IPS DF 19.7 (cell line): ENCODE results near the gene TP63.
"Not testable (repeated sequence)": the region's sequence is repeated elsewhere in the genome, so short reads cannot be mapped to it uniquely, and the experiment has no call there.

Source experiments
- DNase-seq: peaks from one replicate; pipeline ENCODE4 v3.0.0-alpha.2; 2013; ENCODE audit warnings: low read depth, low spot score

Gene TP63

GRCh38 chr3:189721873-189722665, 90.9 kb downstream of the TP63 start:
- no peak for DNase-seq

- DNase-seq: no peak
These were observed 93.2 kb downstream of the TP63 start for GRCh38 chr3:189724356-189724755.

- DNase-seq: no peak
These were observed 95.1 kb downstream of the TP63 start for GRCh38 chr3:189726277-189726676.

- DNase-seq: no peak
These were observed 96.0 kb downstream of the TP63 start for GRCh38 chr3:189727158-189727557.

GRCh38 chr3:189727898-189728297, 96.7 kb downstream of the TP63 start:
- no peak for DNase-seq

GRCh38 chr3:189728915-189729314, 97.7 kb downstream of the TP63 start:
- no peak for DNase-seq

- DNase-seq: no peak
These were observed 102.9 kb downstream of the TP63 start for GRCh38 chr3:189734061-189734460.

GRCh38 chr3:189735913-189736312, 104.7 kb downstream of the TP63 start:
- DNase-seq: no peak

- DNase-seq: no peak
These were observed 105.9 kb downstream of the TP63 start for GRCh38 chr3:189737071-189737470.

GRCh38 chr3:189737619-189738018, 106.4 kb downstream of the TP63 start:
- DNase-seq: no peak

- DNase-seq: no peak
These were observed 108.2 kb downstream of the TP63 start for GRCh38 chr3:189739378-189739777.

- no peak for DNase-seq
These were observed 109.0 kb downstream of the TP63 start for GRCh38 chr3:189740156-189740555.

GRCh38 chr3:189744235-189744634, 113.0 kb downstream of the TP63 start:
- DNase-seq: no peak

- no peak for DNase-seq
These were observed 114.4 kb downstream of the TP63 start for GRCh38 chr3:189745622-189746021.

GRCh38 chr3:189748046-189748445, 116.9 kb downstream of the TP63 start:
- DNase-seq: no peak

GRCh38 chr3:189750972-189751371, 119.8 kb downstream of the TP63 start:
- not testable (repeated sequence) for DNase-seq

GRCh38 chr3:189754356-189754755, 123.2 kb downstream of the TP63 start:
- DNase-seq: no peak

- DNase-seq: no peak
These were observed 125.4 kb downstream of the TP63 start for GRCh38 chr3:189756582-189757078.

GRCh38 chr3:189758186-189758585, 127.0 kb downstream of the TP63 start:
- no peak for DNase-seq

- no peak for DNase-seq
These were observed 135.2 kb downstream of the TP63 start for GRCh38 chr3:189766416-189766815.

- no peak for DNase-seq
These were observed 140.8 kb downstream of the TP63 start for GRCh38 chr3:189771842-189772450.

- DNase-seq: no peak
These were observed 141.4 kb downstream of the TP63 start for GRCh38 chr3:189772584-189772983.

GRCh38 chr3:189773056-189773455, 141.9 kb downstream of the TP63 start:
- no peak for DNase-seq
